ENCODE results near the gene PTPN14. TPM values are rescaled to one million over a fixed set of nuclear protein-coding genes. Genes with fewer than 3 reads are reported as not detected.

Gene PTPN14
- total and polyA plus RNA-seq, 2 of the 8 experiments (the other 6 are each of a cell fraction or from before 2014, with no cell fraction given) = 14.4 to 93.6 TPM

DNA sequence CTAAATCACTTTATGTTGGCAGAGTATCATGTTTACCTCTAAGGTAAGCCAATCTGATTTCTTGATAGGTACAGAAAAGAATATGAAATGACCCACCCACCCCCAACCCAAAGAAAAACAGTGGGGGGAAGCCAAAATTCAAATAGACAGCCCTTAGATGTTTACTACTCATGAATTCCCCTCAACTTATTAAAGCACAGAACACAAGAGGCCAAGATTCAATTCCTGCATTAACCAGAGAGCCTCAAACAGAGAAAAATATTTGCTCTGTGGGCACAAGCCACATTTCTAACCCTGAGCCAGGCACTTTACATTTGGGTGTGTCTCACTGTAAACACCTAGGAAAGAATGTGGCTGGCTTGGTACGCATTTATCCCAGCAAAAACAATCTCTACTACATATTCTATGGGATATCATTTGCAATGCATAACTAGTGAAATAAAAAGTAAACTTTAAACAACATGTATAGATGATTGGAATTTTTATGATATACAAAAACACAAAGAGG, 84.3 kb downstream of the PTPN14 start (continued):
- TF ChIP-seq TAF1 (IDR thresholded peaks at IDR 0.05; ENCODE audit: low read depth, low read length) = no peak
- TF ChIP-seq PHF8 (conservative IDR thresholded peaks at IDR 0.05; ENCODE audit: low read depth, low read length) = no peak
- no peak for TF ChIP-seq RXRA (IDR thresholded peaks at IDR 0.05; ENCODE audit: insufficient read depth, low read depth, low read length)
- TF ChIP-seq, protein P1, sequence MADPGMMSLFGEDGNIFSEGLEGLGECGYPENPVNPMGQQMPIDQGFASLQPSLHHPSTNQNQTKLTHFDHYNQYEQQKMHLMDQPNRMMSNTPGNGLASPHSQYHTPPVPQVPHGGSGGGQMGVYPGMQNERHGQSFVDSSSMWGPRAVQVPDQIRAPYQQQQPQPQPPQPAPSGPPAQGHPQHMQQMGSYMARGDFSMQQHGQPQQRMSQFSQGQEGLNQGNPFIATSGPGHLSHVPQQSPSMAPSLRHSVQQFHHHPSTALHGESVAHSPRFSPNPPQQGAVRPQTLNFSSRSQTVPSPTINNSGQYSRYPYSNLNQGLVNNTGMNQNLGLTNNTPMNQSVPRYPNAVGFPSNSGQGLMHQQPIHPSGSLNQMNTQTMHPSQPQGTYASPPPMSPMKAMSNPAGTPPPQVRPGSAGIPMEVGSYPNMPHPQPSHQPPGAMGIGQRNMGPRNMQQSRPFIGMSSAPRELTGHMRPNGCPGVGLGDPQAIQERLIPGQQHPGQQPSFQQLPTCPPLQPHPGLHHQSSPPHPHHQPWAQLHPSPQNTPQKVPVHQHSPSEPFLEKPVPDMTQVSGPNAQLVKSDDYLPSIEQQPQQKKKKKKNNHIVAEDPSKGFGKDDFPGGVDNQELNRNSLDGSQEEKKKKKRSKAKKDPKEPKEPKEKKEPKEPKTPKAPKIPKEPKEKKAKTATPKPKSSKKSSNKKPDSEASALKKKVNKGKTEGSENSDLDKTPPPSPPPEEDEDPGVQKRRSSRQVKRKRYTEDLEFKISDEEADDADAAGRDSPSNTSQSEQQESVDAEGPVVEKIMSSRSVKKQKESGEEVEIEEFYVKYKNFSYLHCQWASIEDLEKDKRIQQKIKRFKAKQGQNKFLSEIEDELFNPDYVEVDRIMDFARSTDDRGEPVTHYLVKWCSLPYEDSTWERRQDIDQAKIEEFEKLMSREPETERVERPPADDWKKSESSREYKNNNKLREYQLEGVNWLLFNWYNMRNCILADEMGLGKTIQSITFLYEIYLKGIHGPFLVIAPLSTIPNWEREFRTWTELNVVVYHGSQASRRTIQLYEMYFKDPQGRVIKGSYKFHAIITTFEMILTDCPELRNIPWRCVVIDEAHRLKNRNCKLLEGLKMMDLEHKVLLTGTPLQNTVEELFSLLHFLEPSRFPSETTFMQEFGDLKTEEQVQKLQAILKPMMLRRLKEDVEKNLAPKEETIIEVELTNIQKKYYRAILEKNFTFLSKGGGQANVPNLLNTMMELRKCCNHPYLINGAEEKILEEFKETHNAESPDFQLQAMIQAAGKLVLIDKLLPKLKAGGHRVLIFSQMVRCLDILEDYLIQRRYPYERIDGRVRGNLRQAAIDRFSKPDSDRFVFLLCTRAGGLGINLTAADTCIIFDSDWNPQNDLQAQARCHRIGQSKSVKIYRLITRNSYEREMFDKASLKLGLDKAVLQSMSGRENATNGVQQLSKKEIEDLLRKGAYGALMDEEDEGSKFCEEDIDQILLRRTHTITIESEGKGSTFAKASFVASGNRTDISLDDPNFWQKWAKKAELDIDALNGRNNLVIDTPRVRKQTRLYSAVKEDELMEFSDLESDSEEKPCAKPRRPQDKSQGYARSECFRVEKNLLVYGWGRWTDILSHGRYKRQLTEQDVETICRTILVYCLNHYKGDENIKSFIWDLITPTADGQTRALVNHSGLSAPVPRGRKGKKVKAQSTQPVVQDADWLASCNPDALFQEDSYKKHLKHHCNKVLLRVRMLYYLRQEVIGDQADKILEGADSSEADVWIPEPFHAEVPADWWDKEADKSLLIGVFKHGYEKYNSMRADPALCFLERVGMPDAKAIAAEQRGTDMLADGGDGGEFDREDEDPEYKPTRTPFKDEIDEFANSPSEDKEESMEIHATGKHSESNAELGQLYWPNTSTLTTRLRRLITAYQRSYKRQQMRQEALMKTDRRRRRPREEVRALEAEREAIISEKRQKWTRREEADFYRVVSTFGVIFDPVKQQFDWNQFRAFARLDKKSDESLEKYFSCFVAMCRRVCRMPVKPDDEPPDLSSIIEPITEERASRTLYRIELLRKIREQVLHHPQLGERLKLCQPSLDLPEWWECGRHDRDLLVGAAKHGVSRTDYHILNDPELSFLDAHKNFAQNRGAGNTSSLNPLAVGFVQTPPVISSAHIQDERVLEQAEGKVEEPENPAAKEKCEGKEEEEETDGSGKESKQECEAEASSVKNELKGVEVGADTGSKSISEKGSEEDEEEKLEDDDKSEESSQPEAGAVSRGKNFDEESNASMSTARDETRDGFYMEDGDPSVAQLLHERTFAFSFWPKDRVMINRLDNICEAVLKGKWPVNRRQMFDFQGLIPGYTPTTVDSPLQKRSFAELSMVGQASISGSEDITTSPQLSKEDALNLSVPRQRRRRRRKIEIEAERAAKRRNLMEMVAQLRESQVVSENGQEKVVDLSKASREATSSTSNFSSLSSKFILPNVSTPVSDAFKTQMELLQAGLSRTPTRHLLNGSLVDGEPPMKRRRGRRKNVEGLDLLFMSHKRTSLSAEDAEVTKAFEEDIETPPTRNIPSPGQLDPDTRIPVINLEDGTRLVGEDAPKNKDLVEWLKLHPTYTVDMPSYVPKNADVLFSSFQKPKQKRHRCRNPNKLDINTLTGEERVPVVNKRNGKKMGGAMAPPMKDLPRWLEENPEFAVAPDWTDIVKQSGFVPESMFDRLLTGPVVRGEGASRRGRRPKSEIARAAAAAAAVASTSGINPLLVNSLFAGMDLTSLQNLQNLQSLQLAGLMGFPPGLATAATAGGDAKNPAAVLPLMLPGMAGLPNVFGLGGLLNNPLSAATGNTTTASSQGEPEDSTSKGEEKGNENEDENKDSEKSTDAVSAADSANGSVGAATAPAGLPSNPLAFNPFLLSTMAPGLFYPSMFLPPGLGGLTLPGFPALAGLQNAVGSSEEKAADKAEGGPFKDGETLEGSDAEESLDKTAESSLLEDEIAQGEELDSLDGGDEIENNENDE (IDR thresholded peaks at IDR 0.05; ENCODE audit: insufficient replicate concordance, low read length) = no peak
- no peak for TF ChIP-seq HDAC6 (IDR thresholded peaks at IDR 0.05; ENCODE audit: low read depth, low read length)
- no peak for TF ChIP-seq SP1 (IDR thresholded peaks at IDR 0.05; ENCODE audit: low read depth, low read length)
